H1 (cell line): ENCODE measurements around the gene EIF4E.
"Not testable (repeated sequence)": the region's sequence is repeated elsewhere in the genome, so short reads cannot be mapped to it uniquely, and the experiment has no call there.

Source experiments
- CREB1 ChIP-seq: IDR thresholded peaks from 2 replicates; pipeline ENCODE4 v1.6.1; 2012; ENCODE audit warnings: inconsistent platforms
- EP300 ChIP-seq, 2 experiments: IDR thresholded peaks; 1 replicate in 1 of 2; 2 replicates in 1 of 2; pipeline ENCODE4 v1.6.1; 2011 to 2012; ENCODE audit warnings: low read depth in 2 of 2, low read length in 2 of 2, mild to moderate bottlenecking in 2 of 2, borderline replicate concordance in 1 of 2, inconsistent platforms in 1 of 2, moderate library complexity in 1 of 2
- POLR2A ChIP-seq, 2 experiments: IDR thresholded peaks; 1 replicate in 1 of 2; 2 replicates in 1 of 2; pipeline ENCODE4 v1.6.1; 2011; ENCODE audit warnings: low read depth in 2 of 2, low read length in 2 of 2, mild to moderate bottlenecking in 2 of 2; ENCODE audit errors: control extremely low read depth in 1 of 2
- RAD21 ChIP-seq, 2 experiments: IDR thresholded peaks in 1 of 2; conservative IDR thresholded peaks in 1 of 2; 2 replicates each; pipeline ENCODE4 v1.6.1; 2011; ENCODE audit warnings: low read depth in 2 of 2, low read length in 2 of 2, improper control_type of control experiment in 1 of 2, inconsistent platforms in 1 of 2, mild to moderate bottlenecking in 1 of 2, moderate library complexity in 1 of 2
- TF ChIP-seq, protein P1 (sequence below), 3 experiments: IDR thresholded peaks; 1 replicate in 2 of 3; 2 replicates in 1 of 3; pipeline versions ENCODE4 v1.5.1 to v1.6.1; 2011; ENCODE audit warnings: low read length in 3 of 3, mild to moderate bottlenecking in 3 of 3, inconsistent platforms in 2 of 3, low read depth in 1 of 3, moderate library complexity in 1 of 3; ENCODE audit not compliant: insufficient read depth in 1 of 3; ENCODE audit errors: control extremely low read depth in 1 of 3

DNA sequence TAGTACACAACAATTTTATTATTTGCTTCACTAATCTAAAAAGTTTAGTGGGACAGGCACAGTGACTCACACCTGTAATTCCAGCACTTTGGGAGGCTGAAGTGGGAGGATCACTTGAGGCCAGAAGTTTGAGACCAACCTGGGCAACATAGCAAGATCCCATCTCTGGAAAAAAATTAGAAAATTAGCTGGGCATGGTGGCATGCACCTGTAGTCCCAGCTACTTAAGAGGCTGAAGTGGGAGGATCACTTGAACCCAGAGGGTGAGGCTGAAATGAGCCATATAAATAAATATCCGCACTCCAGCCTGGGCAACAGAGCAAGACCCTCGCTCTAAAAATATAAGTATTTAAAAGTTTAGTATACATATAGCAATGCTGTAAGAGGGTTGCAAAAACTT, 42.6 kb downstream of the EIF4E start:
- TF ChIP-seq RAD21 (IDR thresholded peaks at IDR 0.05 in 1 of 2, conservative IDR thresholded peaks at IDR 0.05 in 1 of 2; ENCODE audit: low read depth in 2 of 2, low read length in 2 of 2); POLR2A (IDR thresholded peaks at IDR 0.05; ENCODE audit: control extremely low read depth in 1 of 2, low read depth in 2 of 2, low read length in 2 of 2); EP300 (IDR thresholded peaks at IDR 0.05; ENCODE audit: borderline replicate concordance in 1 of 2, low read depth in 2 of 2, low read length in 2 of 2); CREB1: not testable (repeated sequence)
- TF ChIP-seq, protein P1, sequence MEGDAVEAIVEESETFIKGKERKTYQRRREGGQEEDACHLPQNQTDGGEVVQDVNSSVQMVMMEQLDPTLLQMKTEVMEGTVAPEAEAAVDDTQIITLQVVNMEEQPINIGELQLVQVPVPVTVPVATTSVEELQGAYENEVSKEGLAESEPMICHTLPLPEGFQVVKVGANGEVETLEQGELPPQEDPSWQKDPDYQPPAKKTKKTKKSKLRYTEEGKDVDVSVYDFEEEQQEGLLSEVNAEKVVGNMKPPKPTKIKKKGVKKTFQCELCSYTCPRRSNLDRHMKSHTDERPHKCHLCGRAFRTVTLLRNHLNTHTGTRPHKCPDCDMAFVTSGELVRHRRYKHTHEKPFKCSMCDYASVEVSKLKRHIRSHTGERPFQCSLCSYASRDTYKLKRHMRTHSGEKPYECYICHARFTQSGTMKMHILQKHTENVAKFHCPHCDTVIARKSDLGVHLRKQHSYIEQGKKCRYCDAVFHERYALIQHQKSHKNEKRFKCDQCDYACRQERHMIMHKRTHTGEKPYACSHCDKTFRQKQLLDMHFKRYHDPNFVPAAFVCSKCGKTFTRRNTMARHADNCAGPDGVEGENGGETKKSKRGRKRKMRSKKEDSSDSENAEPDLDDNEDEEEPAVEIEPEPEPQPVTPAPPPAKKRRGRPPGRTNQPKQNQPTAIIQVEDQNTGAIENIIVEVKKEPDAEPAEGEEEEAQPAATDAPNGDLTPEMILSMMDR (IDR thresholded peaks at IDR 0.05; ENCODE audit: control extremely low read depth in 1 of 3, insufficient read depth in 1 of 3, low read depth in 1 of 3, low read length in 3 of 3): not testable (repeated sequence)
